NT2/D1 (cell line): ENCODE results near the gene CGNL1.

Experiments used
- DNase-seq: peaks from one replicate; pipeline ENCODE4 v3.0.0-alpha.2; 2011; ENCODE audit warnings: low read depth, low spot score
- H3K27me3 ChIP-seq: 2 replicates; pipeline ENCODE4 v1.6.0; 2011; ENCODE audit warnings: mild to moderate bottlenecking; ENCODE audit not compliant: insufficient read length, insufficient read depth
- H3K36me3 ChIP-seq: 2 replicates; pipeline ENCODE4 v1.6.1; 2011; ENCODE audit warnings: mild to moderate bottlenecking, low read length, mixed read lengths; ENCODE audit not compliant: insufficient read depth, insufficient read length
- H3K4me1 ChIP-seq: 2 replicates; pipeline ENCODE4 v1.5.1; 2011; ENCODE audit not compliant: insufficient read depth, insufficient read length
- H3K4me3 ChIP-seq: 2 replicates; pipeline ENCODE4 v1.5.1; 2011; ENCODE audit warnings: low read depth; ENCODE audit not compliant: insufficient read length
- H3K9ac ChIP-seq: 2 replicates; pipeline ENCODE4 v1.6.0; 2011; ENCODE audit warnings: low read depth; ENCODE audit not compliant: insufficient read length
- H3K9me3 ChIP-seq: 2 replicates; pipeline ENCODE4 v1.5.1; 2011; ENCODE audit warnings: mild to moderate bottlenecking, low read length; ENCODE audit not compliant: insufficient read depth
- SUZ12 ChIP-seq: IDR thresholded peaks from 2 replicates; pipeline ENCODE4 v1.6.1; 2011; ENCODE audit not compliant: insufficient read length, insufficient read depth; ENCODE audit errors: extremely low read depth
- YY1 ChIP-seq: IDR thresholded peaks from 2 replicates; pipeline ENCODE4 v1.6.1; 2011; ENCODE audit not compliant: insufficient read length, insufficient read depth
- ZNF274 ChIP-seq: IDR thresholded peaks from 2 replicates; pipeline ENCODE4 v1.6.1; 2011; ENCODE audit warnings: mild to moderate bottlenecking, low read depth, low read length

The CGNL1 gene

DNA sequence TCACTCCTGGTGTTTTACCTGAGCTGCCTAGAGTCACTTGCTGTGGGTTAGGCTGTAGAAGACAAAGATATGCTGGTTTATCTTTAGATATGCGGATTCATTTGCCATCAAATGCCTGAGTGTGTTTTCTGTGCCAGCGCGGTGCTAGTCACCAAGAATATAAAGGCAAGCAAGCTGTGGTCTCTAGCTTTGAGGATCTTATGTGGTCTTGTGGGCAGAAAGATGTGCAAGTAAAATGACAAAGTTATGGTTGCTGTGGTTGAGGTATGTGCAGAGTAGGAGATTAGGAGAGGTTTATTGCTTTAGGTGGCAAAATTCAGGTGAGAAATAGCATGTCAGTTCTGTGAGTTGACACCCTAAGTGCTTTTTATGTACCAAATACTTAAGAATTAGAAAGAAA is 94.2 kb downstream of the CGNL1 start:
- H3K4me3 ChIP-seq: no peak overlapping the region
- no peaks in the 10 kb centered on the region for H3K4me1 ChIP-seq
- H3K9ac ChIP-seq: no peak overlapping the region
- no peaks in the 10 kb centered on the region for H3K27me3 ChIP-seq
- DNase-seq: no peak
- TF ChIP-seq SUZ12 (no peak), YY1 (no peak), ZNF274 (no peak)
- H3K36me3 ChIP-seq: peaks cover 13% of the 10 kb centered on the region
- H3K9me3 ChIP-seq: no peaks in the 10 kb centered on the region

DNA sequence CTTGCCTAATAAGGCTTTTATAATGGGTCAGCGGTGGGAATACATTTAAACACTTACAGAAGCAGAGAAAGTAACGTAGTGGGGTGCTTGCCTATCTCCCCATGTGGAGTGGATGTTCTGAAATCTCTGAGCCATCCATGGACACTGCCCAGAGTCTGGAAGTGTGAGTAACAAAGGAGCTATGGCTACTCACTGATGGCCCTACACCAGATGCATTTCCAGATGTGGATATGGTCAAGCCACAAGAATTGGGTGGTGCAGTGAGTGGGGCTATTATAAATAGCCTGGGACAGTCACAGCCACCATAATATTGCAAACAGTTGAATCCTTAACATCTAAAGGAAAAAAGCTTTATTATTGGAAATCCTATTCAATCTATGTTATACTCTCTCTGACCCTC is 96.6 kb downstream of the CGNL1 start:
- DNase-seq: no peak
- TF ChIP-seq SUZ12: no peak
- H3K4me1 ChIP-seq: no peaks in the 10 kb centered on the region
- no peaks in the 10 kb centered on the region for H3K9me3 ChIP-seq
- no peak overlapping the region for H3K4me3 ChIP-seq
- H3K36me3 ChIP-seq: peaks cover 16% of the 10 kb centered on the region
- no peak overlapping the region for H3K9ac ChIP-seq
- no peaks in the 10 kb centered on the region for H3K27me3 ChIP-seq

GRCh38 chr15:57476533-57476975 is 100.2 kb downstream of the CGNL1 start:
- TF ChIP-seq YY1 (no peak), ZNF274 (no peak), SUZ12 (no peak)
- H3K27me3 ChIP-seq: no peaks in the 10 kb centered on the region
- DNase-seq: no peak
- H3K9me3 ChIP-seq: no peaks in the 10 kb centered on the region
- peaks cover 11% of the 10 kb centered on the region for H3K36me3 ChIP-seq
- no peak overlapping the region for H3K9ac ChIP-seq
- H3K4me3 ChIP-seq: no peak overlapping the region
- no peaks in the 10 kb centered on the region for H3K4me1 ChIP-seq

GRCh38 chr15:57477736-57478522 is 101.6 kb downstream of the CGNL1 start:
- H3K4me1 ChIP-seq: no peaks in the 10 kb centered on the region
- TF ChIP-seq SUZ12 (no peak), ZNF274 (no peak), YY1 (no peak)
- H3K36me3 ChIP-seq: peaks cover 11% of the 10 kb centered on the region
- H3K4me3 ChIP-seq: no peak overlapping the region
- H3K9me3 ChIP-seq: no peaks in the 10 kb centered on the region
- DNase-seq: peak; percentile 25
- H3K9ac ChIP-seq: no peak overlapping the region
- no peaks in the 10 kb centered on the region for H3K27me3 ChIP-seq

DNA sequence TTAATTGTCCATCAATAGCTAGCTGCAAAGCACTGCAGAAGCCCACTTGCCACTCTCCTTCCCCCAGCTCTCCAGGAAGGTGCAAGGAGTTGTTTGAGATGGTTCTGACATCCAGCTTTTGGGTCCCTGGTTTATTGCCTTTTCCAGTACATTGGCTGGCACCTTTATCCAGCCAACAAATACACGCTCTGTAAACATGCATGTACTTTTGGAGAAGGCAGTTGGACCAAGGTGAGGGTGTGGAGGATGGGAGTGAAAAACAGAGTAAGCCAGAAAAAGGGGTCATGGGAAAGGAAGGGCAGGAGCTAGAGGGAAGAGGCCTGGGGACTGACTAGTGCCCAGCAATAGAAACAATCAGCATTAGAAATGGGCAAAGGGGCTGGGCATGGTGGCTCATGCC is 102.7 kb downstream of the CGNL1 start:
- TF ChIP-seq SUZ12 (no peak), YY1 (no peak), ZNF274 (no peak)
- no peaks in the 10 kb centered on the region for H3K27me3 ChIP-seq

DNA sequence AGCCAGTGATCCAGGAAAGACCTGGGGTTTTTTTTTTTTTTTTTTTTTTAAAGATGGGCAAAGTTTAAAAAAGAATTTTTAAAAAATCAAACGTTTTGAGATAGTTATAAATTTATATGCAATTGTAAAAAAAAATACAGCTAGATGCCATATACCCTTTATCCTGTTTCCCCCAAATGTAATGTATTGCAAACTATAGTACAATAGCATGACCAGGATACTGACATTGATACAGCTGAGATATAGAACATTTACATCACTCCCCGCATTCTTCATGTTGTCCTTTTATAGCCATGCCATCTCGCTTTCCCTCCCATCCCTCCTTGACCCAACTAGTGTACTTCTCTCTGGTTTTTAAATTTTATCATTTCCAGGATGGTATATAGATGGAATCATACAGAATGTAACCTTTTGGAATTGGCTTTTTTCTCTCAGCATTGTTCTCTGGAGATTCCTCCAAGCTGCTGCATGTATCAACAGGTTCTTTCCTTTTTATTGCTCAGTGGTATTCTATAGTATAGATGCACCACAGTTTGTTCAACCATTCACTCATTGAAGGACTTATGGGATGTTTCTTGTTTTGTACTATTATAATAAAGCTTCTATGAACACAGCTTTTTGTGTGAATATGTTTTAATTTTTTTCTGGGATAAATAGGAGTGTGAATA is 104.9 kb downstream of the CGNL1 start:
- Histone ChIP-seq H3K27me3 (no peaks in the 10 kb centered on the region), H3K36me3 (peaks cover 11% of the 10 kb centered on the region), H3K9me3 (no peaks in the 10 kb centered on the region), H3K9ac (no peak overlapping the region), H3K4me3 (no peak overlapping the region), H3K4me1 (no peaks in the 10 kb centered on the region)
- DNase-seq: no peak
- TF ChIP-seq SUZ12 (no peak), ZNF274 (no peak), YY1 (no peak)

More for the DNA sequence above, 102.7 kb downstream of the CGNL1 start:
- Histone ChIP-seq H3K9ac (no peak overlapping the region), H3K4me3 (no peak overlapping the region), H3K9me3 (no peaks in the 10 kb centered on the region), H3K4me1 (no peaks in the 10 kb centered on the region), H3K36me3 (peaks cover 11% of the 10 kb centered on the region)
- DNase-seq: no peak

DNA sequence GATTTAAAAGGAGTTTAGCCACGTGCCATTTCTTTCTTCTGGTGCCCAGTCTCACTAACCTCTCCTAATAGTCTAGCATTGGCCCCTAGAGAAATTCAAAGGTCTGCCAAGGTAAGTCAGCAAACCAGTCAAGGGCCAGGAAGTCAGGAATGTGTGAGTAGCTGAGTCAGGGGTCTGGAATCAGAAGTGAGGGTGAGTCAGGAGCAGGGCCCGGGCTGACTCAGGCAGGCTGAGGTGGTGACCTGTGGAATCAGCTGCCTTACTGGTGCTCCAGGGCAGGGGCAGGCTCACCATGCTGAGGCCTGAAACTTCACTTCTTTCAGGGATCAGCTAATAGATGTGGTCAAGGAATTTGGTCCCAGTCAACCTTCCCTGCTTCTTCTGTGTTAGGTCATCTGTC is 109.6 kb downstream of the CGNL1 start:
- Histone ChIP-seq H3K4me1 (peaks cover 3% of the 10 kb centered on the region), H3K4me3 (no peak overlapping the region), H3K36me3 (no peaks in the 10 kb centered on the region), H3K9me3 (no peaks in the 10 kb centered on the region), H3K27me3 (no peaks in the 10 kb centered on the region), H3K9ac (no peak overlapping the region)
- DNase-seq: peak; percentile 72
- TF ChIP-seq YY1 (no peak), ZNF274 (no peak), SUZ12 (no peak)
